ENCODE results near the gene TAS2R20.

TAS2R20 gene

GRCh38 chr12:10957741-10958140, 40.4 kb downstream of the TAS2R20 start:
- Histone ChIP-seq H3K4me1 (ENCODE audit: control insufficient read depth, insufficient read depth, low read depth, low read length) (no peaks in the 10 kb centered on the region), H3K36me3 (ENCODE audit: control insufficient read depth in 1 of 2, insufficient read depth in 2 of 2, low read depth in 1 of 2, low read length in 2 of 2) (peaks cover 0 to 2% of the 10 kb centered on the region in 2 experiments), H2BK120ac (ENCODE audit: low read depth, low read length) (no peak overlapping the region), H3K27ac (ENCODE audit: low read length, poor library complexity, severe bottlenecking) (no peak overlapping the region), H2BK15ac (ENCODE audit: low read depth, poor library complexity, severe bottlenecking) (no peak overlapping the region), H4K8ac (ENCODE audit: low read length) (no peak overlapping the region), H2AFZ (ENCODE audit: low read depth, low read length) (no peak overlapping the region), H4K91ac (ENCODE audit: low read length) (no peak overlapping the region), H3K18ac (ENCODE audit: low read depth in 1 of 2, low read length in 2 of 2) (no peak overlapping the region), H3K4me2 (ENCODE audit: low read length, poor library complexity, severe bottlenecking) (no peak overlapping the region), H3K14ac (ENCODE audit: low read length in 2 of 2) (no peak overlapping the region), H3K4me3 (ENCODE audit: insufficient read depth in 1 of 2, low read depth in 1 of 2, low read length in 2 of 2) (no peak overlapping the region), H2BK12ac (ENCODE audit: low read length in 2 of 2) (no peak overlapping the region), H2BK5ac (ENCODE audit: low read depth, low read length, poor library complexity, severe bottlenecking) (no peak overlapping the region), H3K9ac (ENCODE audit: low read length) (no peak overlapping the region), H3K79me1 (replicated peaks; ENCODE audit: low read length, poor library complexity, severe bottlenecking) (peaks cover 13% of the 10 kb centered on the region), H3K4ac (ENCODE audit: low read depth in 1 of 2, low read length in 2 of 2) (no peak overlapping the region), H3K23ac (ENCODE audit: low read length in 2 of 2) (no peak overlapping the region), H3K27me3 (ENCODE audit: control insufficient read depth in 1 of 2, insufficient read depth in 1 of 2, low read length in 2 of 2) (no peaks in the 10 kb centered on the region), H2AK5ac (ENCODE audit: low read length, severe bottlenecking) (no peak overlapping the region), H3K9me3 (ENCODE audit: control insufficient read depth, low read length) (peaks cover 31% of the 10 kb centered on the region)
- no peak for DNase-seq

GRCh38 chr12:10956085-10956484, 42.0 kb downstream of the TAS2R20 start:
- H3K4me3 ChIP-seq (ENCODE audit: insufficient read depth in 1 of 2, low read depth in 1 of 2, low read length in 2 of 2) = no peak overlapping the region
- H3K4ac ChIP-seq (ENCODE audit: low read depth in 1 of 2, low read length in 2 of 2) = no peak overlapping the region
- H3K9ac ChIP-seq (ENCODE audit: low read length) = no peak overlapping the region
- no peak overlapping the region for H2BK5ac ChIP-seq (ENCODE audit: low read depth, low read length, poor library complexity, severe bottlenecking)
- H3K14ac ChIP-seq (ENCODE audit: low read length in 2 of 2) = no peak overlapping the region
- peaks cover 14% of the 10 kb centered on the region for H3K79me1 ChIP-seq (replicated peaks; ENCODE audit: low read length, poor library complexity, severe bottlenecking)
- DNase-seq = no peak
- no peak overlapping the region for H3K27ac ChIP-seq (ENCODE audit: low read length, poor library complexity, severe bottlenecking)
- H3K9me3 ChIP-seq (ENCODE audit: control insufficient read depth, low read length) = peaks cover 31% of the 10 kb centered on the region
- H3K27me3 ChIP-seq (ENCODE audit: control insufficient read depth in 1 of 2, insufficient read depth in 1 of 2, low read length in 2 of 2) = no peaks in the 10 kb centered on the region
- H3K18ac ChIP-seq (ENCODE audit: low read depth in 1 of 2, low read length in 2 of 2) = no peak overlapping the region
- H2AK5ac ChIP-seq (ENCODE audit: low read length, severe bottlenecking) = no peak overlapping the region
- H2BK15ac ChIP-seq (ENCODE audit: low read depth, poor library complexity, severe bottlenecking) = no peak overlapping the region
- H3K36me3 ChIP-seq (ENCODE audit: control insufficient read depth in 1 of 2, insufficient read depth in 2 of 2, low read depth in 1 of 2, low read length in 2 of 2) = no peaks in the 10 kb centered on the region
- H4K91ac ChIP-seq (ENCODE audit: low read length) = no peak overlapping the region
- H4K8ac ChIP-seq (ENCODE audit: low read length) = no peak overlapping the region
- H3K23ac ChIP-seq (ENCODE audit: low read length in 2 of 2) = no peak overlapping the region
- H3K4me1 ChIP-seq (ENCODE audit: control insufficient read depth, insufficient read depth, low read depth, low read length) = no peaks in the 10 kb centered on the region
- H2AFZ ChIP-seq (ENCODE audit: low read depth, low read length) = no peak overlapping the region
- no peak overlapping the region for H2BK12ac ChIP-seq (ENCODE audit: low read length in 2 of 2)
- H3K4me2 ChIP-seq (ENCODE audit: low read length, poor library complexity, severe bottlenecking) = no peak overlapping the region
- no peak overlapping the region for H2BK120ac ChIP-seq (ENCODE audit: low read depth, low read length)

GRCh38 chr12:10952645-10953044, 45.5 kb downstream of the TAS2R20 start:
- H3K23ac ChIP-seq (ENCODE audit: low read length in 2 of 2) = no peak overlapping the region
- no peak overlapping the region for H3K14ac ChIP-seq (ENCODE audit: low read length in 2 of 2)
- H3K9ac ChIP-seq (ENCODE audit: low read length) = no peak overlapping the region
- H2BK12ac ChIP-seq (ENCODE audit: low read length in 2 of 2) = no peak overlapping the region
- H3K4ac ChIP-seq (ENCODE audit: low read depth in 1 of 2, low read length in 2 of 2) = no peak overlapping the region
- peaks cover 19% of the 10 kb centered on the region for H3K79me1 ChIP-seq (replicated peaks; ENCODE audit: low read length, poor library complexity, severe bottlenecking)
- H3K9me3 ChIP-seq (ENCODE audit: control insufficient read depth, low read length) = peaks cover 43% of the 10 kb centered on the region
- no peak overlapping the region for H2AFZ ChIP-seq (ENCODE audit: low read depth, low read length)
- H3K18ac ChIP-seq (ENCODE audit: low read depth in 1 of 2, low read length in 2 of 2) = no peak overlapping the region
- H3K36me3 ChIP-seq (ENCODE audit: control insufficient read depth in 1 of 2, insufficient read depth in 2 of 2, low read depth in 1 of 2, low read length in 2 of 2) = peaks cover 0 to 4% of the 10 kb centered on the region in 2 experiments
- no peak overlapping the region for H2BK5ac ChIP-seq (ENCODE audit: low read depth, low read length, poor library complexity, severe bottlenecking)
- 98% methylated on average over 4 of the region's 4 CpGs for WGBS
- no peak overlapping the region for H3K27ac ChIP-seq (ENCODE audit: low read length, poor library complexity, severe bottlenecking)
- no peak overlapping the region for H2BK15ac ChIP-seq (ENCODE audit: low read depth, poor library complexity, severe bottlenecking)
- H2AK5ac ChIP-seq (ENCODE audit: low read length, severe bottlenecking) = no peak overlapping the region
- no peak overlapping the region for H4K8ac ChIP-seq (ENCODE audit: low read length)
- H3K4me2 ChIP-seq (ENCODE audit: low read length, poor library complexity, severe bottlenecking) = no peak overlapping the region
- no peaks in the 10 kb centered on the region for H3K4me1 ChIP-seq (ENCODE audit: control insufficient read depth, insufficient read depth, low read depth, low read length)
- no peak overlapping the region for H3K4me3 ChIP-seq (ENCODE audit: insufficient read depth in 1 of 2, low read depth in 1 of 2, low read length in 2 of 2)
- no peak overlapping the region for H4K91ac ChIP-seq (ENCODE audit: low read length)
- DNase-seq = no peak
- H3K27me3 ChIP-seq (ENCODE audit: control insufficient read depth in 1 of 2, insufficient read depth in 1 of 2, low read length in 2 of 2) = no peaks in the 10 kb centered on the region
- no peak overlapping the region for H2BK120ac ChIP-seq (ENCODE audit: low read depth, low read length)

Measured in mesenchymal stem cell (in vitro differentiated cells and primary cell).